ENCODE data around the gene AK2. TPM values are rescaled to one million over a fixed set of nuclear protein-coding genes. Genes with fewer than 3 reads are reported as not detected.
"Not testable (repeated sequence)": the region's sequence is repeated elsewhere in the genome, so short reads cannot be mapped to it uniquely, and the experiment has no call there.

AK2 gene
- total RNA-seq, 4 donors from 2014 or later: 273 to 366 (median 293) TPM

GRCh38 chr1:33070628-33071027, 33.9 kb upstream of the AK2 start:
- no peaks in the 10 kb centered on the region for H3K27me3 ChIP-seq
- H3K4me3 ChIP-seq: no peak overlapping the region
- no peak for TF ChIP-seq POLR2A (IDR thresholded peaks at IDR 0.05)
- H3K27ac ChIP-seq: no peak overlapping the region
- no peak for DNase-seq
- H3K36me3 ChIP-seq: no peaks in the 10 kb centered on the region
- peaks cover 0 to 3% (median under 1%) of the 10 kb centered on the region in 4 donors for H3K9me3 ChIP-seq
- no peaks in the 10 kb centered on the region for H3K4me1 ChIP-seq

GRCh38 chr1:33068108-33068507, 31.4 kb upstream of the AK2 start:
- H3K9me3 ChIP-seq: peaks cover 0 to 26% (median 7%) of the 10 kb centered on the region in 4 donors
- not testable (repeated sequence) for DNase-seq, H3K27me3 ChIP-seq, H3K4me1 ChIP-seq, H3K36me3 ChIP-seq, H3K4me3 ChIP-seq, H3K27ac ChIP-seq

- peaks cover 0 to 33% (median 14%) of the 10 kb centered on the region in 4 donors for H3K9me3 ChIP-seq
- H3K27ac ChIP-seq, DNase-seq, H3K4me1 ChIP-seq, H3K27me3 ChIP-seq, H3K4me3 ChIP-seq, H3K36me3 ChIP-seq: not testable (repeated sequence)
Observed at GRCh38 chr1:33066477-33066876, 29.8 kb upstream of the AK2 start.

- TF ChIP-seq CTCF (IDR thresholded peaks at IDR 0.05) (no peak), POLR2A (IDR thresholded peaks at IDR 0.05) (no peak)
- no peak for DNase-seq
- Histone ChIP-seq H3K27ac (no peak overlapping the region), H3K36me3 (no peaks in the 10 kb centered on the region), H3K9me3 (peaks cover 0 to 33% (median 14%) of the 10 kb centered on the region in 4 donors), H3K4me3 (no peak overlapping the region), H3K27me3 (no peaks in the 10 kb centered on the region), H3K4me1 (no peaks in the 10 kb centered on the region)
Observed at GRCh38 chr1:33065301-33065700, 28.6 kb upstream of the AK2 start.

GRCh38 chr1:33064284-33064683, 27.6 kb upstream of the AK2 start:
- not testable (repeated sequence) for H3K4me3 ChIP-seq, H3K4me1 ChIP-seq, H3K27me3 ChIP-seq, H3K27ac ChIP-seq, DNase-seq, H3K36me3 ChIP-seq
- peaks cover 0 to 33% (median 14%) of the 10 kb centered on the region in 4 donors for H3K9me3 ChIP-seq

- no peaks in the 10 kb centered on the region for H3K4me1 ChIP-seq
Observed at GRCh38 chr1:33061834-33062233, 25.2 kb upstream of the AK2 start.

GRCh38 chr1:33060579-33061083, 23.9 kb upstream of the AK2 start:
- Histone ChIP-seq H3K9me3 (peaks cover 0 to 30% (median 14%) of the 10 kb centered on the region in 4 donors), H3K27me3 (no peaks in the 10 kb centered on the region), H3K4me1 (peaks cover 0 to 2% (median under 1%) of the 10 kb centered on the region in 4 donors), H3K4me3 (no peak overlapping the region), H3K27ac (no peak overlapping the region), H3K36me3 (no peaks in the 10 kb centered on the region)
- no peak for DNase-seq
- TF ChIP-seq CTCF (IDR thresholded peaks at IDR 0.05) (no peak), POLR2A (IDR thresholded peaks at IDR 0.05) (no peak)

More at GRCh38 chr1:33061834-33062233, 25.2 kb upstream of the AK2 start:
- no peaks in the 10 kb centered on the region for H3K27me3 ChIP-seq
- H3K9me3 ChIP-seq: peaks cover 0 to 33% (median 14%) of the 10 kb centered on the region in 4 donors
- DNase-seq: no peak
- TF ChIP-seq CTCF (IDR thresholded peaks at IDR 0.05): no peak
- no peak for TF ChIP-seq POLR2A (IDR thresholded peaks at IDR 0.05)
- no peaks in the 10 kb centered on the region for H3K36me3 ChIP-seq
- H3K27ac ChIP-seq: no peak overlapping the region
- H3K4me3 ChIP-seq: no peak overlapping the region

- H3K27ac ChIP-seq: no peak overlapping the region
- no peak overlapping the region for H3K4me3 ChIP-seq
- no peak for DNase-seq
- H3K9me3 ChIP-seq: peaks cover 0 to 5% (median 2%) of the 10 kb centered on the region in 4 donors
- TF ChIP-seq CTCF (IDR thresholded peaks at IDR 0.05) (no peak), POLR2A (IDR thresholded peaks at IDR 0.05) (no peak)
- H3K36me3 ChIP-seq: no peaks in the 10 kb centered on the region
- no peaks in the 10 kb centered on the region for H3K27me3 ChIP-seq
- H3K4me1 ChIP-seq: peaks cover 0 to 7% (median 2%) of the 10 kb centered on the region in 4 donors
Observed at GRCh38 chr1:33057095-33057494, 20.4 kb upstream of the AK2 start.
